Lower lobe of right lung (tissue), 2 donors: ENCODE results near the gene WASL. TPM values are rescaled to one million over a fixed set of nuclear protein-coding genes. Genes with fewer than 3 reads are reported as not detected.
A peak's percentile ranks its signal among the peaks of the same experiment; 100 is the strongest.

Source experiments
- ATAC-seq, 2 donors: fragments of 200-7000 bp; cut with Tn5 transposase; one replicate each; pipeline ENCODE4 v1.9.1; 2020 to 2022; ENCODE audit warnings: mild to moderate bottlenecking in 2 of 2, moderate library complexity in 2 of 2
- DNase-seq: peaks from one replicate; pipeline ENCODE4 v3.0.0-alpha.2; 2020
- H3K27ac ChIP-seq: fragments of 200-600 bp; one replicate; pipeline ENCODE4 v1.8.0; 2022
- H3K27me3 ChIP-seq: fragments of 200-600 bp; one replicate; pipeline ENCODE4 v1.8.0; 2022; ENCODE audit warnings: low read depth
- H3K36me3 ChIP-seq: fragments of 200-600 bp; one replicate; pipeline ENCODE4 v1.8.0; 2022; ENCODE audit warnings: mild to moderate bottlenecking
- H3K4me1 ChIP-seq: fragments of 200-600 bp; one replicate; pipeline ENCODE4 v1.8.0; 2022
- H3K4me3 ChIP-seq: fragments of 200-600 bp; one replicate; pipeline ENCODE4 v1.8.0; 2022; ENCODE audit warnings: mild to moderate bottlenecking
- H3K9me3 ChIP-seq: fragments of 200-600 bp; one replicate; pipeline ENCODE4 v1.8.0; 2022
- intact Hi-C: fragments of 100-400 bp; cut with DNase I; formaldehyde crosslinking; loops from one replicate; pipeline ENCODE4 v1.11.0; 2022
- total RNA-seq: library from RNA; stranded (reverse); fragmentation: NEBNext Ultra II Directional; extraction: Animal tissue kit (Norgen Biotek cat#: 25700); gene quantifications from one replicate; pipeline ENCODE4 v1.2.1, GENCODE V29; 2021
- TF ChIP-seq, protein P1 (sequence below): fragments of 200-600 bp; IDR thresholded peaks from one replicate; pipeline ENCODE4 v1.8.0; 2022; ENCODE audit warnings: antibody characterized with exemption, mild to moderate bottlenecking
- donor health status: DM: no; HTN: yes; CAD: no; lungs with severe emphysema.

The WASL gene
- total RNA-seq, 1 donor from 2014 or later, result 33.3 TPM

DNA sequence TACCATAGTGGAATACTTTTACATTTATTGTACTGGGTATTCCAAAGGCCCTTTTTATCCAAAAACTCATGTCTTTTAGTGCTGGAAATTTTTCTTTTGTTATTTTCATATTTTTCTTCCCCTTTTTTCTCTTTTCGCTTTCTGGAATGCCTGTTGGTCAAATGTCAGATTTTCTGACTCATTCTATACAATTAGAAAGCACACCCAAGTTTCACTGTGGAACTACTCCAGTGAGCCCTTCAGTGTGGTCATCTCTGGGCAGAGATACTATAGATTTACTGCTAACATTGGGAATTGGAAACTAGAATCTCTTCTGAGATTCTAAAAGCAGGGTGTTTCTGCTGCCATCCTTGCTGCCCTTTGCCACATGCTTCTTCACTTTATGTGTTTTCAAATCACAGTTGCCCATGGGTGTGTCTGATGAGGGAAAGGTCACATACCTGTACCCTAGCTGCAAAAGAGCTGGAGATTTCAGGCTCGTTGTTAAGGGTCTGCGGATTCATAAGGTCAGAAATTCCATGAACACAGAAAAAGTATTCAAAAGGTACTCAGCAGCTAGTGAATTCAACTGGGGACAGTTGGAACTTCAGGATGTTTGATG, 5.6 kb upstream of the WASL start:
- H3K27me3 ChIP-seq, result no peaks in the 10 kb centered on the region
- no peak for DNase-seq
- intact Hi-C loops, result no loop called here
- H3K27ac ChIP-seq, result no peak overlapping the region
- H3K9me3 ChIP-seq, result no peaks in the 10 kb centered on the region
- ATAC-seq, result no peak
- TF ChIP-seq, protein P1, sequence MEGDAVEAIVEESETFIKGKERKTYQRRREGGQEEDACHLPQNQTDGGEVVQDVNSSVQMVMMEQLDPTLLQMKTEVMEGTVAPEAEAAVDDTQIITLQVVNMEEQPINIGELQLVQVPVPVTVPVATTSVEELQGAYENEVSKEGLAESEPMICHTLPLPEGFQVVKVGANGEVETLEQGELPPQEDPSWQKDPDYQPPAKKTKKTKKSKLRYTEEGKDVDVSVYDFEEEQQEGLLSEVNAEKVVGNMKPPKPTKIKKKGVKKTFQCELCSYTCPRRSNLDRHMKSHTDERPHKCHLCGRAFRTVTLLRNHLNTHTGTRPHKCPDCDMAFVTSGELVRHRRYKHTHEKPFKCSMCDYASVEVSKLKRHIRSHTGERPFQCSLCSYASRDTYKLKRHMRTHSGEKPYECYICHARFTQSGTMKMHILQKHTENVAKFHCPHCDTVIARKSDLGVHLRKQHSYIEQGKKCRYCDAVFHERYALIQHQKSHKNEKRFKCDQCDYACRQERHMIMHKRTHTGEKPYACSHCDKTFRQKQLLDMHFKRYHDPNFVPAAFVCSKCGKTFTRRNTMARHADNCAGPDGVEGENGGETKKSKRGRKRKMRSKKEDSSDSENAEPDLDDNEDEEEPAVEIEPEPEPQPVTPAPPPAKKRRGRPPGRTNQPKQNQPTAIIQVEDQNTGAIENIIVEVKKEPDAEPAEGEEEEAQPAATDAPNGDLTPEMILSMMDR, result no peak
- H3K4me1 ChIP-seq, result peaks cover 10% of the 10 kb centered on the region
- H3K4me3 ChIP-seq, result no peak overlapping the region
- H3K36me3 ChIP-seq, result no peaks in the 10 kb centered on the region

DNA sequence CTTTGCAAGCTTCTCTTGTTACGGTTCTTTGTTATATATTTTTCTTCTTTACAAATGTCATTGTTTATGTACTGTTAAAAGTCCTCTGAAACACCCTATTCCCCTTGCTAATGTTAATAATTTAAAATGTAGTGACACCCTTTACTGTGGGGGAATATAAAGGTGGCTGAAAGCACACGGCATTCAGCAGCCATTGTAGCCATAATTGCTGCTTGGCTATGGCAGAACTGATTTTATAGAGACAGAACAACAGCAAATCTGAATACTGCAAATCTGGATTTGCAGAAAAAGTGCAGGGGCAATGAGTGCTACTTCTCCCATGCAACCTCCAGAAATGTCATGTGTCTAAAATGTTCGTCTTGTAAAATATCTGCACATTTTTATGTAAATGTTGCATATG, 3.7 kb upstream of the WASL start:
- intact Hi-C loops, result no loop called here
- ATAC-seq (no peak), DNase-seq (no peak)
- no peaks in the 10 kb centered on the region for H3K9me3 ChIP-seq
- no peak overlapping the region for H3K27ac ChIP-seq
- H3K36me3 ChIP-seq, result no peaks in the 10 kb centered on the region
- H3K4me3 ChIP-seq, result no peak overlapping the region
- peaks cover 10% of the 10 kb centered on the region for H3K4me1 ChIP-seq
- H3K27me3 ChIP-seq, result no peaks in the 10 kb centered on the region
- TF ChIP-seq, protein P1, result no peak

DNA sequence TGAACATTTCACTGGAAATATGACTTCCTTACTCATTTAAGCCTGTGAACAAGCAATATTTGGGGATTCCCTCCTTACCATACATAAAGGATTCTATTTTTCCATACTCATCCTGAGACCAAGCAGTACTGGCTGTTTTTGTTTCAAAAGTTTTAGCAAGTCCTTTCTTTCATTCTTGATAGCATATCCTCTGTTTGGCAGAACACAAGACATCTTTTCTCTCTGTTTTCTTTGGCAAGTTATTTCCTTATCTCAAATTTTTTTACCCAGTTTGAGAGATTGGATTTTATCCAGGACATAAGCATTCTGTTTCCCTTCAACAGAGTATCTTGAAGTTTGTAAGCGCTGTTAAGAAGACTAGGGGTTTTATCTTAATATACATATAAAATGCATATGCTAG, 3.0 kb upstream of the WASL start:
- TF ChIP-seq, protein P1, result no peak

DNA sequence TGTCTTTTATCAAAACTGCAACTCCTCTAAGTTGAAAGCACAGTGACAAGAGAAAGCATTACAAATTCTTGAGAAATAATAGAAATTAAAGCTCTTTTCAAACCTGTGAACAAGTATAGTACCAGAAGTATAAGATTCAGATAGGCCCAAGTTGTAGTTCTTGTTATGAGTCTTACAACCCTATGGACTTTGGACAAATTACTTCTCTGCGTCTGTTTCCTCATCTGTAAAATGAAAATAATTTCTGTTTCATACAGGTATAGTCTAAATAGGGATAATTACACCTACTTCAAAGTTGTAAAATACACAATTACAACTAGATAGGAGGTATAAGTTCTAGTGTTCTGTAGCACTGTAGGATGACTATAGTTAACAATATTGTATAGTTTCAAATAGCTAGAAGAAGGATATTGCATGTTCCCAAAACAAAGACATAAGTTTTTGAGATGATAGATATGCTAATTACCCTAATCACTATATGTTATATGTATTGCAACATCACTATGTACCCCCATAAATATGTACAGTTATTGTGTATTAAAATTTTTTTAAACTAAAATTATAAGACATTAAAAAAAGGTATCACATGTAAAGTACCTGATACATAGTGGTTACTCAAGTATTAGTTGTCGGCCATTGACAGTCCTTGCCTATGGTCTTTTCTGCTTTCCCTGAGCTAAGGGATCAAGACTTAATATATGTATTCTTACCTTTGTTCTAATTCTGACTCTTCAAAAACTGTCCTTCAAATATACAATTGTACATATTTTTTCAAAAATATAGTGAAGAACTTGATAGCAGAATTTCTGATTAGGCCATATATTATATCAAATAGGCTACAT, 1.8 kb upstream of the WASL start:
- Histone ChIP-seq H3K9me3 (no peaks in the 10 kb centered on the region), H3K27ac (peak overlapping the region; percentile 98), H3K4me3 (peak overlapping the region; percentile 82), H3K4me1 (peaks cover 28% of the 10 kb centered on the region), H3K36me3 (no peaks in the 10 kb centered on the region), H3K27me3 (no peaks in the 10 kb centered on the region)
- no peak for ATAC-seq
- TF ChIP-seq, protein P1, result no peak
- DNase-seq, result no peak
- intact Hi-C loops, result no loop called here

More for the DNA sequence above, 3.0 kb upstream of the WASL start:
- H3K36me3 ChIP-seq, result no peaks in the 10 kb centered on the region
- no peaks in the 10 kb centered on the region for H3K9me3 ChIP-seq
- peaks cover 16% of the 10 kb centered on the region for H3K4me1 ChIP-seq
- intact Hi-C loops, result no loop called here
- H3K4me3 ChIP-seq, result no peak overlapping the region
- H3K27me3 ChIP-seq, result no peaks in the 10 kb centered on the region
- ATAC-seq, result no peak
- no peak overlapping the region for H3K27ac ChIP-seq
- DNase-seq, result no peak

DNA sequence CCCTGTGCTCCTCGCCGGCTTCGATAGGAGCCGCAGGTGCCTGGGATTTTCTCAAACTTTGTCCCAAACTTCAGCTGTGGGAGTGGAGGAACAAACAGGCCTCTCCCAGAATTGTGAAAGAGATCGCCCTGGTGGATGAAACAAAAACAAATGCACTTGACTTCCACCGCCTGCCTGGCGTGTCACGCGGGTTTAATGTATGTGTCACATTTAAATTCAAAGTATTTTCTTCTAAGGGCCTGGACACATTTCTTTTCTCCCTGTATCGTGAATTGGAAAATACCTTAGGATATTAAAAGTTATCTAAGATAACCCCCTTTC, 694 bp upstream of the WASL start:
- H3K4me1 ChIP-seq, result peaks cover 39% of the 10 kb centered on the region
- intact Hi-C loops, result no loop called here
- no peaks in the 10 kb centered on the region for H3K9me3 ChIP-seq
- peak; percentile 60 for DNase-seq
- ATAC-seq, result peak; percentile 29 to 54
- H3K27ac ChIP-seq, result peak overlapping the region; percentile 98
- TF ChIP-seq, protein P1, result no peak
- peak overlapping the region; percentile 82 for H3K4me3 ChIP-seq
- H3K27me3 ChIP-seq, result no peaks in the 10 kb centered on the region
- H3K36me3 ChIP-seq, result no peaks in the 10 kb centered on the region
